Midbrain (tissue), 1 donor: ENCODE results near the gene GPR87.
A peak's percentile ranks its signal among the peaks of the same experiment; 100 is the strongest.

Experiments
- DNase-seq: peaks from one replicate; lab custom pipeline; 2025; lab: John Stamatoyannopoulos, UW

Gene GPR87

DNA sequence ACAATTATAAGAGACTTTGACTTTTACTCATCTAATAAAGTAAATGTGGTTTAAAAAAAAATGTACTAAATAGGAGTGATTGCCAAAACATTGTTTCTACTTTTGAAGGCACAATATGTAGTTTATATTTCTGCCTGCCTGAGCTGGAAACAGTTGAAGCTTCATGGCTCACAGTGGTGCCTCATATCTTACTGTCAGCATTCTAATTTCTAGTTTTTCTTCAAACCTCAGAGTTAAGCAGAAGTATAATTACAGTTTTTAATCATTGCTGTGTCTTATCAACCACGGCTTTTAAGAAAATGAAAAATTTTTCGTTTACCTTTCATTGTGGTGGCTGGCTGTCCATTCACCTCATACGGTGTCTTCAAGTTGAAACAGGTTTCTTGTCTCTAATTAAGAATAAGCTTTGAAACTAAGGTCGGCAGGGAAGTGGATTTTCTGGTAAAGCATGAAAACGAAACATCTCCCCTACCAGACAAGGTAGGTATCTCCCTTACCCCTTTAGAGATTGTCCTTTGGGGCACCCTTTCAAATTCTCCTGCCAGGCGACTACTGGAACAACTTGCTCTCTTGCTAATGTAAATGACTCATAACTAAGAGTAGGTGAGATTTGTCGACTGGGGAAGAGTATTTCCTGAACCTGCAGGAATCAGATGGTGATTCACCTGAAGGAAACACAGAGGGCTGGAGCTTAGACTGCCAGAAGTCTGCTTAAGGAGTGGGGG lies at the start of gene GPR87:
TSS of gene GPR87 (minus strand) at position 554 of the 725 bp plus-strand sequence. CDS start 16,720 bp downstream, outside the sequence.
- DNase-seq, result no peak

GRCh38 chr3:151362751-151363174 lies 46.1 kb upstream of the GPR87 start:
- no peak for DNase-seq

DNA sequence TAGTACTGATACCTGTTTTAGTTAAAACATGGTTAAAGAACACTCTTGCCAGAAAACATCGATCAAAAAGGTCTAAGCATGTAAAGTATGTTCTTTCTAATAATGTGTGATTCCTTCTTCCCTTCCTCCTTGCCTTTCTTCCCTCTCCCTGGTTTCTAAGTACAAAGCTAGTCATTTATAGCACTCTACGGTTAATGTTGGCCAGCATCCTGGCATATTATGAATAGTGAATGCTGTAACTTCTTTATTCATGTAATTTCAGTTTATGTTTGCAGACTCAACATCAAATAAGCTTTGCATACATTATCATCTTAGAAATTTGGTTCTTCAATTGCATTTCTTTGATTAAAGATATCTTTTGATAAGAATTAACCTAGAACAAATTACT lies 40.8 kb upstream of the GPR87 start:
- no peak for DNase-seq

- DNase-seq, result peak; percentile 27
Observed at GRCh38 chr3:151356794-151357462, 40.3 kb upstream of the GPR87 start.

DNA sequence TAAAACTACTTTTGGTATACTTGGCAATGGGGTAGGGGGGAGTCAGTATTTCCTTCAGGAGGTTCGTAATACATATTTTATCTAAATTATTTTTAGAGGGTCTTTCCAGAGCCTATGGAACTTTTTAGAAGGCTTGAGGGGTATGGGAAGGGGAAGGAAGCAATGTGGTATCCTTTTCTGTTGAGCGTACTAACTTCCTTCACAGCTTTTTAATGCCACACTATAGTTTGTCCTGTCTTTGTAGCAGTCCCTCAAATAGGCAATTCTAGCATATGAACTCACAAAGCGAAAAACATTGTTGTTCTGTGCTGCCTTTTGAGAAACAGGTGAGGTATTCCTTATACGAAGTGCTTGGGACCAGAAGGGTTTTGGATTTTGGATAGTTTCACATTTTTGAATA lies 35.0 kb upstream of the GPR87 start:
- DNase-seq, result no peak

DNA sequence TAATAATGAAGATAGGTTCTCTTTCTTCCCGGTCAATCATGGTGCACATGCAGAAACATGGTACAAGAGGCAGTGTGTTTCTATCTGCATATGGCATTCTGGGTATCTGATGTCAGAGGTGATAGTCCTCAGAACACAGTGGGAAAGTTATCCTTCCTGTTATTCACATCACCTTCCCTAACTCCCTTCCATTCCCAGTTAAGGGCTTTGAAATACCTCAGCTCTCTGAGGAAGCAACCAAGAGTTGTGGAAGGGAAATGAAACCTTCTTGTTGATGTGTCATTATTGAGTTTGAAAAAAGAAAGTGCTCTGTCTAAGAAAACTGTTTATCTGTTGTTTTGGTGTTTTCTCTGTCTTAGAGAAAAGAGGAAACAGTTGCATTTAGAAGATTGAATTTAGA lies 34.6 kb upstream of the GPR87 start:
- DNase-seq, result no peak

GRCh38 chr3:151350656-151351055 lies 34.0 kb upstream of the GPR87 start:
- DNase-seq, result no peak

DNA sequence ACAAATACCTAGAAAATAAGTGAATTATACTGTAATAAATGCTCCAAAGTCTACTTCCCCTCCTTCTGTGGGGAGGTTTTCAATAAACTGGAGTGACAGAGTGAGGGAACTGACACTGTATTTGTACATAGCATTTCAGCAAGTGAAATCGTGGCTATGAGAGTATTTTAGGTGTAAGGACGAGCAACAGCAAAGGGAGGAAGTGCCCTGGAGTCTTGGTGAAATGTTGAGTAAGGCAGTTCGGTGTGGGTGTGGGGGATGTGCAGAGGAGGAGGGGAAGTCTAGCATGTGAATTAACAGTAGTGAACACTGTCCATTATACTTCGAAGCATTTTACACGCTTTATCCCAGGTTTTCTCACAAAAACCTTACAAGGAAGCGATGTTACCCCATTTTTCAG lies 30.8 kb upstream of the GPR87 start:
- peak; percentile 32 for DNase-seq

GRCh38 chr3:151346292-151346691 lies 29.7 kb upstream of the GPR87 start:
- no peak for DNase-seq

- no peak for DNase-seq
Observed at GRCh38 chr3:151345859-151346258, 29.2 kb upstream of the GPR87 start.

GRCh38 chr3:151331696-151332095 lies 15.1 kb upstream of the GPR87 start:
- no peak for DNase-seq

GRCh38 chr3:151330899-151331298 lies 14.3 kb upstream of the GPR87 start:
- no peak for DNase-seq

GRCh38 chr3:151330379-151330778 lies 13.8 kb upstream of the GPR87 start:
- no peak for DNase-seq

DNA sequence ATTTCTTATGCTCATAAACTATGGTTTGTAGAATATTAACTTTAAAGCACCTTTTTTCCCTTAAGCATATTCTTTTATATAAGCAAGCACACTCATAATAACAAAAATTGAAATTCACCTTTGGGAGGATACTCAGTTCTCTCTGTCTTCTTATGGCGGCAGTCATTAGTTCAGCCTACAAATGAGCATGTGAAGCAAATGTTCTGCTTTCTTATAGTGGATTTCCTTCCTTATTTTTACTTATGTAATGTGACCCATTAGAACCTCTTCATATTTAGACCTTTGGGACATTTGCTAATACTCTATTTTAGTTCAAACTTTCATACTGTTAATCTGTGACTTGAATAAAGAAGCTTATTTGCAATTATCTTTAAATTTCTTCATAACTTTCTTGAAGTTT lies 12.7 kb upstream of the GPR87 start, which contains the start of gene P2RY13:
TSS of gene P2RY13 (minus strand) at position 187 of the 400 bp plus-strand sequence. CDS start at position 166, 21 bp downstream.
- no peak for DNase-seq

DNA sequence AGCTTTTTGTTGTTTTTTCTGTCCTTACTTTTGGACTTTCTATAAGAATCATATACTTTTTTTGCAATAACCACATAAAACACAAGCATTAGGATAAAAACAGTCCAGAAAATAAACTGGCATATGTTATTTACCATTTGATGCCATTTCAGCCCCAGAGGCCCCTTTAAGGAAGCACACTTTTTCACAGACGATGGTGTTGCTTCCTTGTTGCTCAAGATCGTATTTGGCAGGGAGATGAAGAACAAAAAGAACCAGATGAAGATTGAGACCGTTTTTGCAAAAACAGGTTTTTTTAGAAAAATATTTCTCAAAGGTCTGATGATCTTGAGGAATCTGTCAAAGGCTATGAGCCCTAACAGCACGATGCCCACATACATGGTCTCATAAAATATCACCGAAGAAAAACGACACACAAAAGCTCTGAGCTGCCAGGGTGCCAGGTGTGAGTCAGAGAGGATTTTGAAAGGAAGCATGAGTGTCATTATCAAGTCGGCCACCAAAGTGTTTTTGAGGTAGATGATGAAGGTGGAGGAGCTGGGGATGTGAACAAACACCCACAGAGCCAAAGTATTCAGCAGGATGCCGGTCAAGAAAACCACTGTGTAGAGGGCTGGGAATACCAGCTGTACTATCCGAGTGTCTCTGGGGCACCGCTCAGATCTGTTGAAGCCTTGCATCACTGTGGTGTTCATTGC lies 11.8 kb upstream of the GPR87 start:
- no peak for DNase-seq

- peak; percentile 14 for DNase-seq
Observed at GRCh38 chr3:151327571-151328198, 11.1 kb upstream of the GPR87 start.

DNA sequence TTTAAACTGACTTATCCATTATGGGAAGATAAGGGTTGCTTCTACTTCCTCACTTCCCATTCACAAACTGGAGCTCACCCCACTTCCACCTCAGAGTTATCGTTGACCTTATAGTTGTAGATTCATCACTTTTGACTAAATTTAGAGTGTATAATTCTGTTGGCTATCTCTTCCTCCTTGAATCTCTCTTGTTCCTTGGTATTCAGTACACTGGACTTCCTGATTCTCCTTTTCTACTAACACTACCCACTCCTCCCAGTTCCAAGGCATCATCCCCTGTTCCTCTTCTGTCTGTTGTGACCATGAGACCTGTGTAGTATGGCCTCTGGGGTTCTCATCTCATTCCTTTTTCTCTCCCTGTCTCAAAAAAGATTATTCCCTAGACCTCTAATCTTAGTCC lies 5.9 kb upstream of the GPR87 start:
- no peak for DNase-seq

- DNase-seq, result no peak
Observed at GRCh38 chr3:151321526-151321925, 4.9 kb upstream of the GPR87 start.

DNA sequence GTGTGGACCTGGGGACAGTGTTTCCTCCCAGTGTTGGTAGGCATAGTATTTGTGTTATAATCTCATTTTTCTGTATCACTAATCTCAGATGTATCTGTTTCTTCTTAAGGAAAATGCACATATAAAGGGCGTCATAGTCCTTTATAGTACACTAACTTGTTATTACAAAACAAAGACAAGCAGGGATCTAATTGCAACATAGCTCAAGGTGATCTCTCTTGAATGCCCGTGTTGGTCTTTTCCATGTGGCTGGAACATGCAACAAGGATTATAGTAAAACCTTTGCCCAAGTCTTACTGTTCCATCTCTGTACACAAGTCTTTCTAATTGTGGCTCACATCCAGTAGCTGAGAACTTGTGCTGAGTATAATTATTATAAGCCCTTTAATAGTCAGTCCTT lies 3.5 kb upstream of the GPR87 start:
- DNase-seq, result no peak

DNA sequence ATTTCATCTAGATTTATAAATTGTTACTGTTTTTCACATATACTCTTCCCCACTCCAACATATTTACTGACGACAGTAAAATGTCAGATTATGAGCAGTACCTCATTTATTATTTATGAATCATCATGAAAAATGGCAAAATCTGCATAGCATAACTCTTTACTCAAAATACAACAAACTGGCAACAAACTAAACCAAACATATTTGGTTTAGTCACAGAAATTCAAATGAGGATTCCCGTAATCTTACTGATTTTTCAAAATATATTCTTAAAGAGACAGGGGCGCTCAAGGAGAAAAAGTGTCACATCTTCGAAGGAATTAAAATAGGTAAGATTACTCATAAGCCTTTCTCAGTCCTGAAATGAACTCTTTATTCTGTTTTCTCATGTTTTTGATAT lies 3.0 kb upstream of the GPR87 start:
- DNase-seq, result no peak

DNA sequence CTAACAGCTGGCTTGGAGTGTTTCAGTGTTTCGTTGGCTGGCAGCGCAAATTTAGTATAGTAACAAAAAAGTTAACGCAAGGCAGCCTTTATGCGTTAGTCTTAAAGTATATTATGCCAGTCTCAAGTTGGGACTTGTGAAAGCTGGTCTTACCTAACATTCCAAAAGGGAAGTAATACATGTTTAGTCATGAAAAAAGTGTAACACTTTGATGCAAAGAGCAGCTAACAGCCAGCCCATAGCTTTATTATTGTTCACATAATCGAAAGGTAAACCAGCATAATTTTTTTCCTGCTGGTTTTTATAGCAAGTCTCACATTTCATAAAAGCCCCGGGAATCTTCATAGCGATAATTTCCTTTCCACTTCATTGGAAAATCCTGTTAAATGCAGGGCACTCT lies 2.4 kb upstream of the GPR87 start:
- DNase-seq, result no peak

DNA sequence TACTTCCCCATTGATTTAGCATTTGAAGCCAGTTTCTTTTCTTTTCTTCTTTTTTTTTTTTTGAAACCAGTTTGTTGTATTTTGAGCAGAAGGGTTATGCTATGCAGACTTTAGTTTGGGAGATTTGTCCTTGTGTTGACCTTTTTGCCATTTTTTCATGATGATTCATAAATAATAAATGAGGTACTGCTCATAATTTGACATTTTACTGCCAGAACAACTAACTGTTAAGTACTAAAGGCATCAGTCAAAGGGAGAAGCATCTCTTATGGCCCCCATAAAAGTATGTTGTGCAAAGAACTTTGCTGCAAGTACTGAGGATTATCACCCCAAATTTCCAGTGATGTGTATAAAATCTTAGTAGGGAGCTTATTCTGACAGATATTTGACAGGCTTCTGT lies 1.7 kb upstream of the GPR87 start:
- DNase-seq, result no peak

GRCh38 chr3:151315846-151316245 lies 774 bp downstream of the GPR87 start:
- DNase-seq, result no peak
